NK-92 (cell line): ENCODE data around the gene ARIH2.

ENCODE experiments used
- DNase-seq: peaks from one replicate; lab custom pipeline; 2025; ENCODE audit not compliant: unreplicated experiment; lab: John Stamatoyannopoulos, UW

Gene ARIH2

GRCh38 chr3:49017971-49018706 is 99.5 kb downstream of the ARIH2 start, which contains the start of gene DALRD3:
TSS of gene DALRD3 (minus strand) at chr3:49018580. CDS start at chr3:49018564, 16 bp downstream.
- no peak for DNase-seq

DNA sequence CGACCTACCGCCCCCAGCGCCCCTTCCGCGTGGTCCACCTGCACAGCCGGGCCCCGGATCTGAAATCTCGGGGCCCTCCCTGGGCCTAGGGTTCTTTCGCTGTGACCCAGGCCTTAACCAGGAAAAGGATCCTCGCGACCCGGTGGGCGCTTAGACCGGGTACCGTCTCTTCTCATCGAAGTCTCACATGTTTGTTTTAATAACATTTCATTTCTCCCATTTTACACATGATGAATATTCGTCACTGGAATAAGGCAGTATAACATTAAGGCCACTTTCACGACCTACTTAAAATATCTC is 100.0 kb downstream of the ARIH2 start:
- no peak for DNase-seq

- no peak for DNase-seq
These were observed 101.3 kb downstream of the ARIH2 start for GRCh38 chr3:49019941-49020329.

DNA sequence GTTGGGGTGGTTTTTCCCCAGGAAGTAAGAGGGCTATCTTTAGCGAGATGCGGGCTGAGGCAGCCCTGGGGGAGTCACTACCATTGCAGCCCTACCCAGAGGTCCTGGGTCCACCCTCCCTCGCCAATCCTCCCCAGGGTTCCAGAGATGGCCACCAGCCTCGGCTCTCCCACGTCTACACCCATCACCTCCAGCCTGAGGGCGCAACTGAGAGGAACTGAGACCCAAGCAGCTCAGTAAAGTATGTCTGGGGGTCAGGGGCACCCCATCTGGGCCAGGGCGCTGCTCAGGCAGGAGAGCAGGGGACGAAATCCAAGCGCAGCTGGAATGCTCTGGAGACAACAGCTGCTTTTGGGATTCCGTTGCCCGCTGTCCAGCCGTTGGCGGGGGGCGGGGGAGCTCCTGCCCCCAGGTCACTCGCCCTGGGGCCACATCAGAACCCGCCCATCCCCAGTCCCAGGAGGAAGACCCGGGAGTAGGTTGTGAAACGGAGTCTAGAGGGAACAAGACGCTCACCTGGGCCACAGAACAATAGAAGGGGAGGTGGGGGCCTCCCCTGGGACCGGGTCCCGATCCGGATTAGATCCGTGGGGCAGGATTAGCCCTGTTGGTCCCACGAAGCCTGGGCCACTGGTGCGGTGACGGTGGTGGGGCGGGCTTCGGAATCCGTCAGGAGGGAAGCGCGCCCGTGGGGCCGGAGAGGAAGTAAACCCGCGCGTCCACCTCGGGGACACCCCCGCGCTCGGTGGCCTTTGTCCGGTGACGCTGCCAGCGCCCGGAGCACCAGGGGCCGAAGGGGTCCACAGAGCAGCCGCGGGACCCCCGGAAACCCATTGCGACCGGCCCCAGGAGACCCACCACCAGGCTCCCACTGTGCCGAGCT is 101.9 kb downstream of the ARIH2 start:
- no peak for DNase-seq

DNA sequence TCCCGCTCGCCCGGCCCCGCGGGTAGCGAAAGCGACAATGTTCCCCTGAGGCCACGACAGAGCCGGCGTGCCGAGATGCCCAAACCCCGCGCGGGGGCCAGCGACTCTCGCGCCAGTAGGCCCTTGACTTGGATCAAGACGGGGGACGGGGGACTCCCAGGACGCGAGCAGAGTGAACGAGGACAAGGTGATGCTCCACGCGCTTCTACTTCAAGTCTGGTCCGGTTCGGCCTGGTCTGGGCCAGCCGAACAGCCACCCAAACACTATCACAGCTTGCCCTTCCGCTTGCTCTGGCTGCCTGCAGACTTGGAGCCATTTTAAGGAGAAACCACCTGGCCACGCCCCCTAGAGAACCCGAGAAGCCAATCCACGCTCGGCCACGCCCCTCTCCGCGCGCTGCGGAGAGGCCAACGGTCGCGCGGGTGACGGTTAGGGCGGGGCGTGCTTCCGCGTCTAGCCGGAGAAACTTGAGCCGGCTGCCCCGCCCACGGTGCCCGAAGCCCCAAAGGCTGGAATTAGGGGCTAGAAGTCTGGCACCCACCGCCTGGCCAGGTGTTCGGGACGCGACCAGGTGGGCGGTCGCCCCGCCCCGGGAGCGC is 102.7 kb downstream of the ARIH2 start:
- DNase-seq = peak; percentile 75

- DNase-seq = peak; percentile 24
These were observed 103.4 kb downstream of the ARIH2 start, which contains the start of gene NDUFAF3 for GRCh38 chr3:49021813-49022687. TSS of gene NDUFAF3 (plus strand) at chr3:49022121. CDS start at chr3:49022145, 24 bp downstream.

DNA sequence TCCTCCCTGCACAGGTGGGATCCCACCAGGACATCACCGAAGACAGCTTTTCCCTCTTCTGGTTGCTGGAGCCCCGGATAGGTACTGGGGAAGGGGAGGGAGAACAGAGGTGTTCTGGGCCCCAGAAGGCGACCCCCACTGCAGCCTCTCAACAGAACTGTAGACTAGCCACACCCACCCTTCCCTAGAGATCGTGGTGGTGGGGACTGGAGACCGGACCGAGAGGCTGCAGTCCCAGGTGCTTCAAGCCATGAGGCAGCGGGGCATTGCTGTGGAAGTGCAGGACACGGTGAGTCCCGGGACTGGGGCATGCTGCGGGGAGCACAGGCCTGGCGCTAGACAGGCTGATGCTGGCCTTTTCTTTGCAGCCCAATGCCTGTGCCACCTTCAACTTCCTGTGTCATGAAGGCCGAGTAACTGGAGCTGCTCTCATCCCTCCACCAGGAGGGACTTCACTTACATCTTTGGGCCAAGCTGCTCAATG is 104.1 kb downstream of the ARIH2 start:
- no peak for DNase-seq

- no peak for DNase-seq
These were observed 105.1 kb downstream of the ARIH2 start for GRCh38 chr3:49023775-49024174.

- DNase-seq = no peak
These were observed 105.8 kb downstream of the ARIH2 start for GRCh38 chr3:49024449-49024848.

- DNase-seq = no peak
These were observed 106.6 kb downstream of the ARIH2 start for GRCh38 chr3:49025005-49025792.

DNA sequence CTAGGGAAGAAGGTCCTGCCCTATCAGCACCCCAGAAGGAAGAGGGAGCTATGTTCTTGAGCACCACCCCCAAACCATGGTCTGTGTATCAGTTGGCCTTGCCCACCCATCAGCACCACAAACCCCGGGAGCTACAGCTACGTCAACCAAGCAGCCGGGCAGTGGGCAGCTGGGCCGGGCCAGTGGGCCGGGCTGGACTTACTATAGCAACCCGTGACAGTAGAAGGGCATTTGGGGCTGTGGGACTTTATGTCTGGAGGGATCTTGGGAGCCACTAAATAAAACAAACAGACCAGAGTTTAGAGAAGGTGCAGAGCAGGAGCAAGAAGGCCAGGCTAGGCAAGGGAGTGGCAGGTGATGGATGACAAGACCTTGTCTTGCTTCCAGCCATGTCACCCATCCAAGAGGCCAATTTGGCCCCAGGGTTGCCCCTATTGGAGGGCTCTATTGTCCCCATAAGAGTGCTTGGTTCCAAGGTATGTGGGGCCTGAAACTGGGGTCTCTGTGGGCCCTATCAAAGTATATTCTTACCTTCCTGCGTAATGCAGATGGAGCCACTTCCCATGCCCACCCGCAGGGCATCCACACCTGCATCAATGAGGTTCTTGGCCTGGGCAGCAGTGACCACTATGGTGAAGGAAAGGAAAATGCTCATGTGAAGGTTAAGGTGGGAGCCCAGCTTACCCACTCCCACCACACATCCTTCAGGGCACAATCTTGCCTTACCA is 107.3 kb downstream of the ARIH2 start:
- no peak for DNase-seq

- no peak for DNase-seq
These were observed 107.9 kb downstream of the ARIH2 start for GRCh38 chr3:49026536-49026935.

GRCh38 chr3:49027634-49028033 is 109.0 kb downstream of the ARIH2 start:
- no peak for DNase-seq

- DNase-seq = no peak
These were observed 109.6 kb downstream of the ARIH2 start for GRCh38 chr3:49028298-49028672.

GRCh38 chr3:49028673-49029562 is 110.3 kb downstream of the ARIH2 start, which contains the start of gene IMPDH2:
TSS of gene IMPDH2 (minus strand) at chr3:49029398. CDS start at chr3:49029350, 48 bp downstream.
- DNase-seq = peak; percentile 66

- no peak for DNase-seq
These were observed 110.9 kb downstream of the ARIH2 start for GRCh38 chr3:49029563-49029884.

- no peak for DNase-seq
These were observed 111.7 kb downstream of the ARIH2 start for GRCh38 chr3:49030321-49030720.

DNA sequence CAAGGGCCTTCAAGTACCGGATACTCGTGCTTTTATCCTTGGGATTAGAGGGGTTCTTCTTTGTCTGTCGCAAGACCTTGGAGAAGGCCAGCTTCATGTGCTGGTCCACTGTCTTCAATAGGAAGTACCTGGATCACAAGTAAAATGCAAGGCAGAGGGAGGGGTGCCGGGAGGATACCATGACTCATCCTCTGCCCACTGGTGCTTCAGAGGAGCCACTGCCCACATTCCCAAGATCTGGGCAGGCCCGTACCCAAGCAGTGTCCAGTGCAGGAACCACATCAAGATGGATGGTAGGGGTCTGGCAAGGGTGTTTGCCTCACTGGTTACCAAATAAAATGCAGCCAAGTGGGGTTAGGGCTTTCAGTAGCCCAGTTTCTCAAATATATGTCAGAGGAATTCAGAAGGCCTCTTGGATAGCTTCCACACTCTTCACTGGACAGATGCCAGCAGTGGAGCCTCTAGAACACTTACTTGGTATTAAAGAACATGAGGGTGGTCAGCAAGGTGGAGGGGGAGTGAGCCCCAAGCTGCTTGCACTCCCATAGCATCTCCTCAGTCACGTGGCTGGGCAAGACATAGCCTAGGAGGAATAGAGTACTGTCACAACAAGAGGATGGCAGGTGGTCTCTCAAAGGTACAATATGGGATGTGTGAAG is 114.1 kb downstream of the ARIH2 start:
- no peak for DNase-seq
